ENCODE data around the gene PCP4L1.

PCP4L1 gene

GRCh38 chr1:161305867-161306519 lies 47.4 kb downstream of the PCP4L1 start:
- peak overlapping the region; percentile 95 for H3K27ac ChIP-seq (replicated peaks)
- DNase-seq (ENCODE audit: low read depth in 1 of 2, low spot score in 1 of 2) = peak; percentile 98 to 99
- TF ChIP-seq GABPA (IDR thresholded peaks at IDR 0.05; ENCODE audit: low read depth) (peak; percentile 77), SPI1 (IDR thresholded peaks at IDR 0.05; ENCODE audit: borderline replicate concordance, low read depth) (peak; percentile 60; the same call in 1 of the 2 replicates), POLR2AphosphoS5 (IDR thresholded peaks at IDR 0.05; ENCODE audit: low read depth) (peak; percentile 90), CTCF (IDR thresholded peaks at IDR 0.05; ENCODE audit: insufficient read depth, low read length) (no peak), REST (IDR thresholded peaks at IDR 0.05; ENCODE audit: insufficient replicate concordance, low read depth) (peak; percentile 67)
- H3K4me3 ChIP-seq (replicated peaks; ENCODE audit: insufficient read depth, low read length) = peak overlapping the region; percentile 69
- H3K27me3 ChIP-seq (ENCODE audit: insufficient read depth, poor library complexity, severe bottlenecking) = no peaks in the 10 kb centered on the region

- peak; percentile 71 to 83 for DNase-seq (ENCODE audit: low read depth in 1 of 2, low spot score in 1 of 2)
- Histone ChIP-seq H3K27ac (replicated peaks) (peak overlapping the region; percentile 95), H3K27me3 (ENCODE audit: insufficient read depth, poor library complexity, severe bottlenecking) (no peaks in the 10 kb centered on the region), H3K4me3 (replicated peaks; ENCODE audit: insufficient read depth, low read length) (peak overlapping the region; percentile 34)
- TF ChIP-seq POLR2AphosphoS5 (IDR thresholded peaks at IDR 0.05; ENCODE audit: low read depth) = no peak
- TF ChIP-seq SPI1 (IDR thresholded peaks at IDR 0.05; ENCODE audit: borderline replicate concordance, low read depth) = peak; percentile 55; the same call in 1 of the 2 replicates
Measured at GRCh38 chr1:161307230-161307768, 48.8 kb downstream of the PCP4L1 start.

GRCh38 chr1:161307892-161308638 lies 49.5 kb downstream of the PCP4L1 start:
- DNase-seq (ENCODE audit: low read depth in 1 of 2, low spot score in 1 of 2) = no peak
- peak overlapping the region; percentile 95 for H3K27ac ChIP-seq (replicated peaks)
- no peaks in the 10 kb centered on the region for H3K27me3 ChIP-seq (ENCODE audit: insufficient read depth, poor library complexity, severe bottlenecking)
- H3K4me3 ChIP-seq (replicated peaks; ENCODE audit: insufficient read depth, low read length) = no peak overlapping the region
- TF ChIP-seq CTCF (IDR thresholded peaks at IDR 0.05; ENCODE audit: insufficient read depth, low read length) = no peak

GRCh38 chr1:161309868-161310267 lies 51.3 kb downstream of the PCP4L1 start, which contains the start of gene MPZ:
Gene MPZ, minus strand, starts transcription at chr1:161309968. Its CDS starts 63 bp downstream, at chr1:161309905.
- TF ChIP-seq CTCF (IDR thresholded peaks at IDR 0.05; ENCODE audit: insufficient read depth, low read length) (no peak), SPI1 (IDR thresholded peaks at IDR 0.05; ENCODE audit: borderline replicate concordance, low read depth) (no peak), POLR2AphosphoS5 (IDR thresholded peaks at IDR 0.05; ENCODE audit: low read depth) (no peak), GABPA (IDR thresholded peaks at IDR 0.05; ENCODE audit: low read depth) (no peak), REST (IDR thresholded peaks at IDR 0.05; ENCODE audit: insufficient replicate concordance, low read depth) (no peak)
- no peak for DNase-seq (ENCODE audit: low read depth in 1 of 2, low spot score in 1 of 2)
- Histone ChIP-seq H3K4me3 (replicated peaks; ENCODE audit: insufficient read depth, low read length) (no peak within 1 kb of the TSS), H3K27me3 (ENCODE audit: insufficient read depth, poor library complexity, severe bottlenecking) (no peaks in the 10 kb centered on the region), H3K27ac (replicated peaks) (no peak within 1 kb of the TSS)

All from HL-60 (cell line).